ENCODE measurements around the gene IRF6. TPM values are rescaled to one million over a fixed set of nuclear protein-coding genes. Genes with fewer than 3 reads are reported as not detected.

IRF6 gene
- total RNA-seq, 2 donors from 2014 or later, result 30.4 to 32.6 TPM

DNA sequence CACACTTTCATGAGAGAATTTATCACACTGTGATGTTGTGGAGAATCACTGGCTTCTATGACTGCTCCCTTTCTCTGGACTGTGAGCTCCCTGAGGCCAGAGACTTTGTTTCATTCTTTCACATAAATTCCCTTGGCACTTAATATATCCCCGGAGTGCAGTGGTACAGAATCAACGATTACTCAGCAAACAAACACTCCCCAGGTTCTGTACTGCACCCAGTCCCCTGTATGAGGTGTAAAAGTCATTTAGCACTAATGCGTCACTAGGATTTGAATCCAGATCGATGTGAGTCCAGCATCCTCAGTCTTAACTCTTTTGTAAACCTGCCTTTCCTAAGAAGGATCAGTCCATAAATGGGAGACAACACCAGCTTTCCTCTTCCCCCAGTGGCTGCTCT is 15.0 kb upstream of the IRF6 start:
- Histone ChIP-seq H3K4me3 (no peak overlapping the region), H3K9me3 (no peaks in the 10 kb centered on the region), H3K36me3 (no peaks in the 10 kb centered on the region), H3K27me3 (no peaks in the 10 kb centered on the region), H3K27ac (no peak overlapping the region), H3K4me1 (peaks cover 0 to 9% of the 10 kb centered on the region in 2 donors)
- peak; percentile 34 for DNase-seq (ENCODE audit: low spot score)
- no peak for TF ChIP-seq CTCF (IDR thresholded peaks at IDR 0.05)

DNA sequence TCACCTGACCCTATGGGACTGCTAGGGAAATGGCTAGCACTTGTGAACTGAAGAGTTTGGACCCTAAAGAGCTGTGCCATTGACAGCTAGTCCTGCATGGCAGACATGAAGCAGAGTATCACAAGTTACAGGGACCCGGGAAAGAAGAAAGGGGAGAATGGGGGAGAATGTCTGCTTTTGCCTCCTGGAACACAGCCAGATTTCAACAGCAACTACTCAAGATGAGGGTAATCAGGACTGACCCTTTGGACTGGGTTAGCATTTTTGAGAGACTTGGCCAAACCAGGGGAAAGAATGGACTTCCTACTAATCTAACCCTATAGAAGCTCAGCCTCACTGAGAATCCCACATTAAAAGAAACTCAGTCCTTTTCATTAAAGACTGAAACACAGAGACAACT is 13.1 kb upstream of the IRF6 start:
- H3K36me3 ChIP-seq, result no peaks in the 10 kb centered on the region
- peaks cover 0 to 9% of the 10 kb centered on the region in 2 donors for H3K4me1 ChIP-seq
- DNase-seq (ENCODE audit: low spot score), result no peak
- H3K4me3 ChIP-seq, result no peak overlapping the region
- no peaks in the 10 kb centered on the region for H3K27me3 ChIP-seq
- TF ChIP-seq CTCF (IDR thresholded peaks at IDR 0.05), result no peak
- H3K27ac ChIP-seq, result no peak overlapping the region
- no peaks in the 10 kb centered on the region for H3K9me3 ChIP-seq

- no peak overlapping the region for H3K27ac ChIP-seq
- peaks cover 0 to 2% of the 10 kb centered on the region in 2 donors for H3K4me1 ChIP-seq
- H3K36me3 ChIP-seq, result no peaks in the 10 kb centered on the region
- no peaks in the 10 kb centered on the region for H3K9me3 ChIP-seq
- no peak for DNase-seq (ENCODE audit: low spot score)
- no peak overlapping the region for H3K4me3 ChIP-seq
- H3K27me3 ChIP-seq, result no peaks in the 10 kb centered on the region
- no peak for TF ChIP-seq CTCF (IDR thresholded peaks at IDR 0.05)
Observed at GRCh38 chr1:209817691-209818090, 11.7 kb upstream of the IRF6 start.

DNA sequence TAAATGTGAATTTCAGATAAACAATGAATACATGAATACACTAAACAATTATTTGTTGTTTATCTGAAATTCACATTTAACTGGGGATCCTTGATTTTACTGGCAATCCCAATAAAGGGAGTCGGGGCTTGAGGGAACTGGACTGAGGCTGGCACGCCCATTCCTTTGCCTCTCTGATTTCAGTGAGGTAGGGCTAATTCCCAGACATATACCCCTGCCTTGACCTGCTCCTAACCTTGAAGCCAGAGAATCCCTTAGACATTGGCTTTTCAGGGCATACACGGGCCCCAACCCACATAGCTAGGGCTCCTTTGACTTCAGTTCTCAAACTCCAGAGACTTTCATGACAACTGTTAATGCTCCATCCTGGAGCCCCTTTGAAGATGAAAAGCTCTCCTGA is 11.0 kb upstream of the IRF6 start:
- Histone ChIP-seq H3K27me3 (no peaks in the 10 kb centered on the region), H3K4me3 (no peak overlapping the region), H3K27ac (no peak overlapping the region), H3K36me3 (no peaks in the 10 kb centered on the region), H3K4me1 (no peaks in the 10 kb centered on the region), H3K9me3 (no peaks in the 10 kb centered on the region)
- DNase-seq (ENCODE audit: low spot score), result no peak
- TF ChIP-seq CTCF (IDR thresholded peaks at IDR 0.05), result no peak

DNA sequence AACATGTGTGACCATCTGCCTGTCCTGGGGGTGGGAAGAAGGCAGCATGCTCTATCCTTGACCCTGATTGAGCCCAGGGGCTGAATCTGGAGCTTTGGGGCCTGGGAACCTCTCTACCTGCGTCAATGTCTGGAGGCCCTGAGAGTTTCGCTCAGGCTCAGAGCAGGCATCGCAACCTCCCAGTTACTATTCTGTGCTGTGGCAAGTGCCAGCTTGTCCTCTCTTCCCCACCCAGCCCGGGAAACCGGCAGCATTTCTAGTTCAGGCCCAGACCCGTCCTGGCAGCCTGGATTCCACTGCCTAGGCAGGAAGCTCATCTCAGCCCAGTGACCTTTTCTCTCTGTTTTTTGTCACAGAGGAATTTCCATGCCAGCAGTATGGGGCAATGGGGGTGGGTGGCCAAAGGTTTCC is 10.0 kb upstream of the IRF6 start:
- no peak for TF ChIP-seq CTCF (IDR thresholded peaks at IDR 0.05)
- no peak for DNase-seq (ENCODE audit: low spot score)
- H3K4me1 ChIP-seq, result no peaks in the 10 kb centered on the region
- no peaks in the 10 kb centered on the region for H3K27me3 ChIP-seq
- no peaks in the 10 kb centered on the region for H3K36me3 ChIP-seq
- H3K27ac ChIP-seq, result no peak overlapping the region
- H3K4me3 ChIP-seq, result no peak overlapping the region
- no peaks in the 10 kb centered on the region for H3K9me3 ChIP-seq

DNA sequence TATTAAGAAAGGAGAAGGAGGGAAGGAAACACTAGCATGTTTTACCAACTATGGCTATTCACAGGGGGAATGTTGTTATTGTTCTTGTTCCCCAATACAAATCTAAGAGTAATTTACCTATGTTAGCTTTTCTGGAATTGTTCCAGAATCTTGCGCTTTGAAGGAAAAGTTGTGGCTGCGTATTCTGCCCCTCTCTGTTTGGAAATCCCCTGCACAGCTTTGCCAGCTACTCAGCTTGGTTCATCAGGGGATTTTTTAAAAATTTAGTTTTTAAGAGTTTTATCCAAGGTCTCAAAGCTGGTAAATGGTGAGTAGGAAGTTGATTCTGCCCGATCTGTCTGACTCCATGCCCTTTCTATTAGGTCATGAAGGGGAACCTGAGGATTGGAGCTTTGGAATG is 9.5 kb upstream of the IRF6 start:
- Histone ChIP-seq H3K27me3 (no peaks in the 10 kb centered on the region), H3K4me3 (no peak overlapping the region), H3K9me3 (no peaks in the 10 kb centered on the region), H3K4me1 (no peaks in the 10 kb centered on the region), H3K36me3 (no peaks in the 10 kb centered on the region), H3K27ac (no peak overlapping the region)
- no peak for DNase-seq (ENCODE audit: low spot score)
- no peak for TF ChIP-seq CTCF (IDR thresholded peaks at IDR 0.05)

Data from right atrium auricular region (tissue), 2 donors.